ENCODE results near the gene TPCN2.

- TF ChIP-seq, protein P1, sequence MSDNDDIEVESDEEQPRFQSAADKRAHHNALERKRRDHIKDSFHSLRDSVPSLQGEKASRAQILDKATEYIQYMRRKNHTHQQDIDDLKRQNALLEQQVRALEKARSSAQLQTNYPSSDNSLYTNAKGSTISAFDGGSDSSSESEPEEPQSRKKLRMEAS (IDR thresholded peaks at IDR 0.05; ENCODE audit: low read depth, low read length) = no peak
- TF ChIP-seq MYC (IDR thresholded peaks at IDR 0.05; ENCODE audit: low read depth, low read length) (no peak), CTCF (IDR thresholded peaks at IDR 0.05; ENCODE audit: low read depth, low read length) (no peak)
Measured at GRCh38 chr11:69156673-69157155, 108.0 kb downstream of the TPCN2 start.
